Mesenteric fat pad (tissue), 1 donor: Measurements from ENCODE around the gene TSPAN15. TPM values are rescaled to one million over a fixed set of nuclear protein-coding genes. Genes with fewer than 3 reads are reported as not detected.

ENCODE experiments used
- DNase-seq: peaks from one replicate; pipeline ENCODE4 v3.0.0-alpha.2; 2020; ENCODE audit warnings: low spot score
- total RNA-seq: library from RNA; stranded (reverse); fragmentation: NEBNext Ultra II Directional; extraction: Animal tissue kit (Norgen Biotek cat#: 25700); gene quantifications from one replicate; pipeline ENCODE4 v1.2.1, GENCODE V29; 2021
- donor health status: DM: yes; HTN: yes; CAD: no.

TSPAN15 gene
- total RNA-seq, 1 donor from 2014 or later, result 109 TPM

DNA sequence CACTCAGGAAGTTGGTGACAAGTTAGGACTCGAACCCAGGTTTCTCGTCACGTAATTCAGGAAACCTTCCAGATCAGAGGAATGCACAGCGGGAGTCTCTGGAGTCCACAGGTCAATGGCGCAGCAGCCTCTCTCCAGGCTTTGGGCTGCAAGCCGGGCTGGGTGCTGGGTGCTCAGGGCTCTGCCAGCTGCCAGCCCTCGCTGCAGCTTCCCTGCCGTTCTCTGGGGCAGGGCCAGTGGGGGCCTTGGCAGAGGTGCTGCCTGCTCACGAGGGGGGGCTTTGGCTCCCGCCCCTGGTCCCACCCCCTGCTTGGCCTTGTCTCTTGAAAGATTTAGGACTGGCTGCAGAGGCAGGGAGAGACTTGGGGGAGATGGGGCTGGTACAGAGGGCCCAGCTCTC, 34.6 kb upstream of the TSPAN15 start, which contains the start of gene TACR2:
TACR2 (minus strand) TSS at position 224 of the 400 bp plus-strand sequence. CDS start 595 bp downstream, outside the sequence.
- no peak for DNase-seq

DNA sequence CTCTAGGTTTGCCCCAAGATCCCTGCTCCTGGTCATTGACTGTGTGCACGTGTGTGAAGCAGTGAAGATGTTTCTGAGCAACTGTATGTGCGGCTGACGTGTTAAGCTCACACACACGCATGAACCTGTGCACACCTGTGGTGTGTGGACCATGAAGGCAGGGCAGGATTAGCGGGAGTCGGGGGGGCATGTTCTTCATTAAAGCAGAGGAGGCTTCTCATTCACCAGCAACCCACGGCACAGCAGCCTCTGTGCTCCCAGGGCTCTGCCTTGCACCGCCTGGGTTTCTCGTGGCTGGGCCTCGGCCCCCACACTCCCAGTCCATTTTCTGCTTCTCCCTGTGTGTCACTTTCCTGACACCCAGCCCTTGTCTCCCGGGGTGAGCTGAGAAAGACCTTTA, 33.7 kb upstream of the TSPAN15 start:
- no peak for DNase-seq

DNA sequence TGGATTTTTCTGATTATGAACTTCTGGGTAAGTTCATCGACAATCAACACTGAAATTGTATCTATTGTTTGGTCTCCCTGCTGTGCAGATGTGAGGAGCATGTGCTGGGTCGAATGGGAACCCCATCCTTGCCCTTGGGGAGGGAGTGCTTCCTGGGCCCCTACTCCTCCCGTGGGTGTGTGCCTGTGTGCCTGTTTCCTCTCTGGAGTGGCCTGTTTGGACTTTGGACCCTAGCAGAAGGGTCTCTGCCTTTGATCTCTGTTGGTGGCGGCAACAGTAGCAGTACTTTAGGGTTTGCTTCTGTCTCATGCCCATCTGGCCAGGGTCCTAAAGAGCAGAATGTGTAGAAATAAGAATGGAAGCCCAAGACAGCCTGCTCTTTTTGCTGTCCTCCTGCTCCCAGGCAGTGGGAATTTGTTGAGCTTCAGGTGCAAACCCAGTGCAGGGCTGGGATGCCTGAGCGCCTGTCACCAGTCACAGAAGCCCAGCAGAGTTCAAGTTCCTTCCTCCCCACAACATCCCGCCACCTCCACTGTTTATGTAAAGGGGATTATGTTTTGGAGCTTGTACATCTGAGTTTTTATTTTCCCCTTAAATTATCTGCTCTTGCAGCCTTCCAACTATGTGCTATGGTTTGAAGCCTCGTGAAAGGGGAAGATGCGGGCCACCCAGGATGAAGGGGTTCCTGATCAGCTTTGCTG, 33.1 kb upstream of the TSPAN15 start:
- no peak for DNase-seq

DNA sequence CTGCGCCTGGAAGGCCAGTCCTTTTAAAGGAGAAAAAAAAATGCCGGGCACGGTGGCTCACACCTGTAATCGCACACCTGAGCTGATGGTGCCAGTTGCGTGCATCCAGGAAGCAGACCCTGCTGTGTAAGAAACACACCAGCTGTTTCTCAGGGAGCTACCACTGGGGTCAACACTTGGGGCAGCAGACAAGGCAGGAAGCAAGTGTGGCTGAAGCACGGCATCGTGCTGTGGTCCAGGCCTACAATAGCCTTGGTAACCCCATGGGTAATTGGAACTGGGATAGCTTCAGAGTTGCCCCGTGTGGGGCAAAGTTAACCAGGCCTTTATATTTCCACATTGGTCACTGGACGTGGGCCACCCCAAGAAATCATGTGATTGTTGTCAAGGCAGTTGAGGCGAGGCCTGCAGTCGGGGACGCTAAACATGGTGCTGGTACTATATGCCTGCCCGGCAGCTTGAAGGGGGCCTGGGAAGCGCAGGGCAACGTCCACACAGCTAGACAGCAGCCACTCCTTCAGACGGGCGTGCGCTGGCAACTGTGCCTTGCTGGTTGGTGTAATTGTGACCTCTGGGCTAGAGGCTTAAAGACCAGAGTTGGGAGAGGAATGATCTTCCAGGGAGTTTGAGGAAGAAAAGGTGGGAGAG, 32.0 kb upstream of the TSPAN15 start:
- no peak for DNase-seq

DNA sequence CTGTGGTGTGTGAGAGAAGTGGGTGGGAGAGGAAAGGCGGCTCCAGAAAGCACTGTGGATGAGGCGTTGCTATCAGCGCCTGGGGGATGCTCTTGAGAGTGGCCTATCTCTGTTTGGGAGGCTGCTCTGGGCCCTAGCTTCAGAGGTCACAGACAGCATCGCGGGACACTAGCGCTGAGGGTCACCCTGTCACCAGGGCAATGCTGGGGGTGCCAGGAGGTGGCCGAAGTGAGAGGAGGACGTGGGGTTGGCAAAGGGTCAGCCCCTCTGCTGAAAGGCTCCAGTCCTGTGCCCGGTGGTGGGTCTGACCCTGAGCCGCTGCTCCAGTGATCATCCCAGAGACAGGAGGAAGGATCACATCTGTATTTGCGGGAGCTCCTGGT, 31.5 kb upstream of the TSPAN15 start:
- DNase-seq, result no peak

DNA sequence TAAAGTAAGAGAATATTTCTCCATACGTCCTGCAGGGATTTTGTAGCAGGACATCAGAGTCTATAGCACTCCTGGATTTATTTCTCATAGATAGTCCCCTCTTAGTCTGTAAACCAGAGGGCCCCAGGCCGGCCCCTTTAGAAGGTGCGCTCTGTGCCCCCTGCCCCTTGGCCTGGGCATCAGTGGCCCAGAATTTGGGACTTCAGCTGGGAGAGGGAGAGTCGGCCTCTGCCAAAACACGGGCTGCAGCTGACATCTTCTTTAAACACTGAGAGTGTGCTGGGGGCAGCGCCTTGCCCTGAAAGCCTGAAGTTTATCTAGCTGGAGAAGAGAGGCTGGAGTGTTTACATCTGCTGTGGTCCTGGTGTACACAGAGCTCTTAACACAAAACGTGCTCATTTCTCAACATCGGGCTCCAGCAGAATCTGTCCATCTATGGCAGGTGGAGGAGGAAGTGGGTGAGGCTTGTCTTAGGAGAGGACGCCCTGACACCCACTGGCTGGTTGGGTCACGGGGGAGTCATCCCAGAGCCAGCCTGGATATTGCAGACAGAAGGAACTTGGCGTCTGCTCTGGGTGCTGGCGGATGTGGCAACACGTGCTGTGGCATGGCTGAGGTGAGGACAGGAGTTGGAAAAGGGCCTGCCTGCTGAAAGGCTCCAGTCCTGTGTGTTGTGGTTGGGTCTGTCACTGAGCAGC, 29.5 kb upstream of the TSPAN15 start:
- DNase-seq, result no peak

DNA sequence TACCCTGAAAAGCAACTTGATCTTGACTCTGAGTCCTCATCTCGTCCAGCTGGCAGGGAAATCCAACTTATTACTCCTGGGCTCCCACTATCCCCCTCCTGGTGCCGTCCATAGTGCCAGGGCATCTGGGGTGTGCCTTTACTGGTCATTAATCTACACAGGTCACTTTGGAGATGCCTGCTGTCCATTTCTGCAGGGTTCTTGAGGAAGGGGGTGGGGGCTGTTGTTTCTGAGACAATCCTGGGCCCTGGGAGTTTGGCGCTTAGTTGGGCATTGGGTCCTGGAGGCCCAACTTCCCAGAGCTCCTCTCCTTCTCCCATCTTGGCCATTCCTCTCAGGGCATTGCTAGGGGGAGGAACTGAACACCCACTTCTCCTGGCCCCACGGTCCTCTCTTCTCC, 28.6 kb upstream of the TSPAN15 start:
- DNase-seq, result no peak

DNA sequence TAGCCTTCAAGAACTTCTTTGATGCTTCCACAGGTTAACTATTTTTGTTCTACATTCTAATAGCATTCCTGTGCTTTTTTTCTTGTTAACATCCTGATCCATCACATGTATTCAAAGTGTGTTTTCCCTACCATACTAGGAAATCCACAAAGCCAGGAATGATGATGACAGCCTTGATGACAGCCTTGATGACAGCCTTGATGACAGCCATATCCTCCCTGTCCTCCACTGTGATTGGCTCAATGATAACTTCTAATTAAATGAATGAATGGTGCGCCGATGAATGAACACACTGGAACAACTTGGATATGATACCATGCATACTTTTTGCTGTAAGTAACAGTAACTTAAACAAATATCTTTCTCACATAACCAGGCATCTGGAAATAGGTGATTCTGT, 26.2 kb upstream of the TSPAN15 start:
- DNase-seq, result no peak

DNA sequence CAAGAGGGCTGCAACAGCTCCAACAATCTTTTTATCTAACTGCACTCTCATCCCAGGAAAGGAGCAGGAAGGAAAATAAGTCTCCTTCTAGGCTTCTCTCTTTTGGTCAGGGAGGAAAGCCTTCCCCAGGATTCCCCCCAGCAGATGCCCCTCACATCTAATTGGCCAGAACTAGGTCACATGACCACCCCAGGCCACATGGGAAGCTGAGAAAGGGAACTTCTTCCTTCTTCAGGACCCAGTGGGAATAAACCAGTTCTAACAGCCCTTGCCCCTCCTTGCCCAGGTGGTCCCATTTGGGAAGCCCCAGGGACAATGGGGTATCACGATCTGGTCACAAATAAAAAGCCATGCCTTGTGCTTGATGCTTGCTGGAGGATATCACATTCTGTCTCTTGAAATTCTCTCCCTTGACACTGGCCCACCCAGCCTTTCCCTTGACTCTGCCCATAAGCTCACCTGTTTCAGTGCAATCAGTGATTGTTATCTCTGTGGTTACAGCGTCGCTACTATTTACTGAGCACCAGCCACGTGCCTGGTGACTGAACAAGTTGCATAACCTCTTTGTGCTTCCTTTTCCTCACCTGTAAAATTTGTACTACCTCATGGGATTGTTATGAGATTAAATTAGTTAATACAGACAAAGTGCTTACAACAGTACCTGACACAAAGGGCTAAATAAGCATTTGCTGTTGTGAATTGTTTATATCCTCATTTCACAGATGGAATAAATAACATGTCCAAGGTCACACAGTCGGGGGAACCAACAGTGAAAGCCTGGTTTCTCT, 25.6 kb upstream of the TSPAN15 start:
- DNase-seq, result no peak

DNA sequence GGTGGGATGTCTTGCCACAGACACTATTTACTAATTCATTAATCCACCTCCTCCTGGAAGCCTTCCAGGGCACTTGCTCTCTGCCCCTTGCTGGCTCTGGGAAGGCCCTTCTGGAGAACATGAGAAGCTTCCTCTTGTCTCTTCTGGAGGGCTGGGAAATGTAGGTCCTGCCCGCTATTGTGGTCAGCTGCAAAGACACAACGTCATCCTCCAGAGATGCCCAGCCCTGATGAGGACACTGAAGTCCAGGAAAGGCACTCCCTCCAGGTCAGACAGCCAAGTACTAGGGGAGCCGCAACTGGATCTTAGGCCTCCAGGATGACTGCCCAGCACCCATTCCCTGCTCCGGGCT, 24.9 kb upstream of the TSPAN15 start:
- DNase-seq, result no peak

DNA sequence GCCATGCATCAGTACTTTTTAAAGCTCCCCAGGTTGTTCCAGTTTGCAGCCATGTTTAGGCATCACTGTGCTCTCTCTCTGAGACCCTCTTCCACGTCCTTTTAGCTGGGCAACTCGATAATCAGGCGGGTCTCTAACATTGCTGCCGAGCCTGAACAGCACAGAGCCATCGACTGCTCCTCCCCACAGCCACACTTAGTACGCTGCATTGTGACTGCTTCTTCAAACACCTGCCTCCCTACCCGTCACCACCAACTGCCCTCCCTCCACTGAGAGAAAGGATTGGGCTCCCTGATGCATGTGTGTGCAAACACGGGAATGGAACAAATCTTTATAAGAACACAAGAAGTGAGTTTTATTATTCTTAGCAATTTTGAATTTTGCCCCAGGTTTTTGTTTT, 23.1 kb upstream of the TSPAN15 start:
- no peak for DNase-seq

DNA sequence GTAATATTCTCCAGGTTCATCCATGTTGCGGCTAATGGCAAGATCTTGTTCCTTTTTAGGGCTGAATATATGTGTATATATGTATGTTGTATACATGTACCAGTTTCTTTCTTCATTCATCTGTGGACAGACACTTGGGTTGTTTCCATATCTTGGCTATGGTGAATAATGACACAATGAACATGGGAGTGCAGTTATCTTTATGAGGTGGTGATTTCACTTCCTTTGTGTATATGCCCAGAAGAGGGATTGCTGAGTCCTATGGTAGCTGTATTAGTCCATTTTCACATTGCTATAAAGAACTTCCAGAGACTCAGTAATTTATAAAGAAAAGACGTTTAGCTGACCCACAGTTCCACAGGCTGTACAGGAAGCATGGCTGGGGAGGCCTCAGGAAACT, 17.1 kb upstream of the TSPAN15 start:
- DNase-seq, result no peak

DNA sequence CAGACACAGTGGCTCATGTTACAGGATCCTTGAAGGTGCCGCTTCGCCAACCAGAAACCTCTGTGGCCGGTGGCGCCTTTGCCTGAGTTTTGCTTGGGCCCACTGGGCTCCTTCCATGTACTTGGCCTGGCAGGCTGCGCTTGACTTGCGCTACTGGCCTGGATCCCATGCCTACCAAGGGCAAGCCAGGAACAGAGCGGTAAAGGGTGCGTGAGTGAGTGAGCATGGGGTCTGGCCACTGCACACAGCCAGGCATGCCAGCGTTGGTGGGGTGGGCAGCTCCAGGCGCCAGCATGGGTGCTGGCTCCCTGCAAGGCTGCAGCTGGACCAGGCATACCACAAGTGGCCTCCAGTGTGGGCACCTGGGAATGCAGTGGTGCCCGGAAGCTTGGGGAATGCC, 16.3 kb upstream of the TSPAN15 start:
- no peak for DNase-seq

DNA sequence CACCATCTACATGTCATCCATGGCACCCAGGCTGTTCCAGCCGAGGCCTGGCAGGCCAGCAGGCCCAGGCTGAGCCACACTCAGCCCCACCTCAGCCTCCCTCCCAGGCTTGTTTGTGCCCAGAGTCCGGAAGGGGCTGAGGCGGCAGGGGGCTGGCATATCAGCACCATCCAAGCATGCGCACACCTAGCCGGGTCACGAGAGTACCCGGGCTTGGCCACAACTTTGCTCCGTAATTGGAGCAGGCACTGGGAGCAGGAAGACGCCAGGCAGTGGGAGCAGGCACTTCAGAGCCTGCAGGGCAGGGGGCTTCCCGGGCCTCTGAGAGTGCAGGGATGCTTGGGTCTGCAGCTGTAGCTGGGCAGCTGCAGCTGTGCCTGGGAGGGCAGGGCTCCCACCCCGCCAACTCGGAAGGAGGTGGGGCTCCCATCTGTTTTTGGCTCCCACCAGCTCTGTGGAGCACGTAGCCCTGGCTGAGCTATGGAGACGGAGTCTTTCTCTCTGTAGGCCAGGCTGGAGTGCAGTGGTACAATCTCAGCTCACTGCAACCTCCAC, 15.2 kb upstream of the TSPAN15 start:
- no peak for DNase-seq

DNA sequence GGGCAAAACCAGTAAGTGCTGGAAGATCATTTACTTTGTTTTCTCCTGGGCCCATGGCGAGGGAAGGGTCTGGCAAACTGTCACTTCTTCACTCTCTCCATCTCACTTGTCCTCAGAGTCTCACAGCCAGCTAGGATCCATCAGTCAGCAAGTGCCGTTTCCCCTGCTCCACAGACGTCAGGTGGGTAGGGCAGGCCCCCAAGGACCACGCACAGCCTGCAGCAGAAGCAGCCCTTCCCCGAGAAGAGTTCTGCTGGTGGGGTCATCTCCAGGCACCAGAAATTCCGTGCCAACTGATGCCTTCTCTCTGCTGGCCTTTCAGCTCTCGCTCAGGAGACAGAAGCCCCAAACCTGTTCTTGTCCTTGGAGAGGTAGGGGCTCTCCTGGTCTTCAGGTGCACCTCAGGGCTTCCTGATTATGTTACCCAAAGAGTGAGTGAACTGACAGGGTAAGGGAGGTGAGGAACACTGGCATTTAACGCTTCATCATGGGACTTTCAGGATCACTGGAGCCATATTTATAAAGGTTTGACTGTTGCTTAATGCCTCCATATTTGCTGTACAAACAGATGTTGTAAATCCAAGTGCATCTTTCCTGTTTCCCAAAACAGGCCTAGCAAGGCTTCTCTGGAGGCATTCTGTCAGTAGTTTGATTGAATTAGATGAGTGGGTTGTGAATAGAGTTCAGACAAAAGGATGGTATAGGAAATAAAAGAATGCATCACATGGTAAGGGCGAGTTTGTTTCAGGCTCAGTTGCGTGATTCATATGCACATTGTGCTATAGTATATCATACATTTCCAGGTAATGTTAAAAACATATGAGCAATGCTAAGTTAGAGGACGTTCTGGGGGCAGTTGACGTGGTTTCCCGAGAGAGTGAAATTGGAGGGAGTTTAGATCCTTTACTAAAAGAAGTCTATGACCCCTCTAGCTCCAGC, 13.7 kb upstream of the TSPAN15 start:
- DNase-seq, result no peak

DNA sequence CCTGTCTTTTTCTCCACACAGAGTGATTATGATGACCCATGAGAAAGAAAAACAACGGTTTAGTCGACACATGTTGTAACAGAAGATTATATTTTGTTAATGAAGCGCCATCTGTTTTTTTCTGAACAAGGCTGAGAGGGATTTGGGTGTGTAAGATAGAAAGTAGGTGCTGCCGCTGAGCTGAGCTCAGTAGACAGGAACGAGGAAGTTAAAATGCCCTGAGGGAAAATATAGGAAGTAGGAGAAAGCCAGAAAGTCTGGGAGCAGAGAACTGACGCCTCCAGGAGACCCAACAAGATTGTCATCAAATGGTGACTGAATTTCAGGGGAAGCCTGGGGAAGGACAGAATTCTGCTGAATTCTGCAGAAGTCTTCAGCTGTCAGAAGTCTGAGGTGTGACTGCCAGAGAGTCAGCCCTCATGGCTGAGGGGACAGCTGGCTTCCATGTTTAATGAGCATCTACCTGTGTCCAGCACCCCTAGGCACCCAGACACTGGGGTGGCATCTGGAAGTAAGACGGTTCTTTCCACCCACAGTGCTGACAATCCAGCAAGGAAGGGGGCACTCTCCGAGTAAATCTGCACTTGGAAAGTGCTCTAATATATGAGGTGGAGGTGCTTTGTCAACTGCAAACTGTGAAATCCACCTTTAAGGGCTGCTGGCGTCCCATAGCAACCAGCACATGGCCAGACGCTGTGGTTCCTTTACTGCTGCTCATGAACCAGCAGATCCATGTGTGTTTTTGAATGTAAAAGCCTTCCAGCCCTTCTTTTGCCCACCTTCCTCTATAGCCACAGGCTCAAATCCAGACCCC, 12.5 kb upstream of the TSPAN15 start:
- DNase-seq, result no peak

DNA sequence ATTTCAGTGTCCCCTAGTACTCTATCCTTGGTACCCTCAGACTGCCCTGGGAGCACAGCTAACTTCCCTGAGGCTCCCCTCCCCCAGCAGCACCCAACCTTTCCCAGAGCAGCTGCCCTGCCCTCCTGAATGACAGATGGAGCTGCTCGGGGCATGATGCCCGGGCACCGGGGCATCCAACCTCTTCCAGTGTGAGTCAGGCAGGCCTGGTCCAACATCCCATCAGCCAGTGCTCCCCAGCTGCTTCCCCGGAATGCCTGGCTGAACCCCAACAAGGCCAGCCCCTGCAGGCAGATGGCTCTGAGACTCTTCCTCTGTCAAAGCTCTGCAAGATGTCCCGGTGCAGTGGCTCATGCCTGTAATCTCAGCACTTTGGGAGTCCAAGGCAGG, 11.9 kb upstream of the TSPAN15 start:
- no peak for DNase-seq

DNA sequence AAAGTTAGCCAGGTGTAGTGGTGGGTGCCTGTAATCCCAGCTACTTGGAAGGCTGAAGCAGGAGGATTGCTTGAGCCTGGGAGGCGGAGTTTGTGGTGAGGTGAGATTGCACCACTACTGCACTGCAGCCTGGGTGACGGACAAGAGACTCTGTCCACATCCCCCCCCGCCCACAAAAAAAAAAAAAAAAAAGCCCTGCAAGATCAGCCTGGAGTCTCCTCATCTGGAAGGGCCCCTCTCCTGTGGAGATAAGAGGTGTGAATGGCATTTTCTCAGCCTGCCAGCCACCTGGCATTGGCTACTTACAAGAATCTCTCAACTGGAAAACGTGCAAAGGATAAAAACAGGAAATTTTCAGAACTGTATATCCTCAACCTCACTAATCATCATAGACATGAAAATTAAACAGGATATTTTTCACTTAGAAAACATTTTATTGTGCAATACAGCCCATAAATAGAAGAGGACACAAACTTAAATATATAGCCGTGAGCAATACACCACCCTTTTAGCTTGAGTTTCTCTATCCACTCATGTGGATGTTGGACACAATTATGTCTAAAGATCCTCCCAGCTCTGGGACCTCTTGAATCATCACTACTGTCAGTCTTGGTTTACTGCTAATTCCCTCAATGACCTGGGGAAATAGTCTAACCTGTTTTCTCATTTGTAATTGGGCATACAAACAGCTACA, 11.3 kb upstream of the TSPAN15 start:
- no peak for DNase-seq

DNA sequence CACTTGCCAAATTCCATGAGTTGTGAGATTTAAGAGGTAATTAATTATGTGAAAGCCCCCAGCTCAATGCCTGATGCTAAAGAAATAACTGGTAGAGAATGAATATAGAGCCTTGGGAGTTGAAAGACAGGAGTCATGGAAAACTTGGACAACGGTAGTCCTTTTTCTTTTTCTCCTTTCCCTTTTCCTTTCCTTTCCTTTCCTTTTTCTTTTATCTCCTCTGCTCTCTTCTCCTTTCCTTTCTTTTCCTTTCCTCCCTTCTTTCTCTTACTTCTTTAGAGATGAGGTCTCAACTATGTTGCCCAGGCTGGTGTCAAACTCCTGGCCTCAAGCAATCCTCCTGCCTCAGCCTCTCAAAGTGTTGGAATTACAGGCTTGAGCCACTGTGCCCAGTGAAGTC, 7.9 kb upstream of the TSPAN15 start:
- DNase-seq, result no peak
